HCT116 (cell line): ENCODE results near the gene SPTB.

Experiments
- ATF3 ChIP-seq: IDR thresholded peaks from 2 replicates; pipeline ENCODE4 v1.6.1; 2012
- CEBPB ChIP-seq: IDR thresholded peaks from 2 replicates; pipeline ENCODE4 v1.6.1; 2012; ENCODE audit warnings: low read depth
- CTCF ChIP-seq, 3 experiments: fragments of 200-600 bp in 1 of 3; sonication (generic) in 1 of 3; IDR thresholded peaks in 2 of 3; conservative IDR thresholded peaks in 1 of 3; 2 replicates each; pipeline ENCODE4 v1.5.1; 2012 to 2017; ENCODE audit warnings: low read depth in 2 of 3, low read length in 2 of 3, antibody characterized with exemption in 1 of 3, borderline replicate concordance in 1 of 3, control low read depth in 1 of 3, mild to moderate bottlenecking in 1 of 3, mixed read lengths in 1 of 3, mixed run types in 1 of 3, moderate library complexity in 1 of 3; ENCODE audit not compliant: insufficient read depth in 1 of 3
- EZH2 ChIP-seq: fragments of 200-600 bp; sonication (generic); IDR thresholded peaks from 2 replicates; pipeline ENCODE4 v1.6.1; 2017; ENCODE audit warnings: antibody characterized with exemption, mixed run types
- EZH2phosphoT487 ChIP-seq: fragments of 200-600 bp; IDR thresholded peaks from 2 replicates; pipeline ENCODE4 v1.6.1; 2018; ENCODE audit warnings: antibody characterized with exemption, borderline replicate concordance
- POLR2A ChIP-seq: IDR thresholded peaks from 2 replicates; pipeline ENCODE4 v1.7.0; 2011; ENCODE audit warnings: borderline replicate concordance; ENCODE audit not compliant: insufficient read depth, insufficient read length; ENCODE audit errors: extremely low read depth
- POLR2AphosphoS5 ChIP-seq: IDR thresholded peaks from 2 replicates; pipeline ENCODE4 v1.6.1; 2011; ENCODE audit warnings: mild to moderate bottlenecking, low read depth, low read length, moderate library complexity
- TCF7L2 ChIP-seq: IDR thresholded peaks from 2 replicates; pipeline ENCODE4 v1.7.0; 2011; ENCODE audit warnings: borderline replicate concordance, inconsistent platforms; ENCODE audit not compliant: insufficient read depth, insufficient read length; ENCODE audit errors: extremely low read depth
- YY1 ChIP-seq: IDR thresholded peaks from 2 replicates; pipeline ENCODE4 v1.6.1; 2011; ENCODE audit warnings: low read length, low read depth, moderate library complexity, mild to moderate bottlenecking; ENCODE audit not compliant: insufficient replicate concordance; ENCODE audit errors: extremely low read depth
- ZNF274 ChIP-seq: fragments of 200-500 bp; sonication (Bioruptor generic); IDR thresholded peaks from 2 replicates; pipeline ENCODE4 v1.6.1; 2014; ENCODE audit warnings: mild to moderate bottlenecking, low read depth, low read length, inconsistent platforms

- TF ChIP-seq EZH2 (no peak), YY1 (no peak), POLR2A (no peak), CTCF (IDR thresholded peaks at IDR 0.05 in 2 of 3, conservative IDR thresholded peaks at IDR 0.05 in 1 of 3; ENCODE audit: borderline replicate concordance in 1 of 3, insufficient read depth in 1 of 3, low read depth in 2 of 3, low read length in 2 of 3) (no peak), CEBPB (no peak), ATF3 (no peak), TCF7L2 (no peak), ZNF274 (no peak), POLR2AphosphoS5 (no peak), EZH2phosphoT487 (no peak)
Observed at GRCh38 chr14:64698903-64699302, 180.8 kb downstream of the SPTB start.
